MCF 10A (cell line): ENCODE results near the gene POLR3K. TPM values are rescaled to one million over a fixed set of nuclear protein-coding genes. Genes with fewer than 3 reads are reported as not detected.

Experiments
- BruUV-seq: library from RNA; stranded (reverse); fragments of 400-500 nt; replicated peaks from 2 replicates; lab custom pipeline; 2021; lab: Mats Ljungman, UMichigan
- CTCF ChIA-PET: fragments of 300-600 bp; sonication (Branson Sonifier 250); formaldehyde crosslinking; extraction: SDS; loops from one replicate; lab custom pipeline; 2021; ENCODE audit warnings: antibody characterized with exemption, inconsistent platforms; lab: Yijun Ruan, JAX
- POLR2A ChIA-PET: fragments of 300-600, 350-650 bp; sonication (Branson Sonifier 250); formaldehyde crosslinking; extraction: SDS; loops from one replicate; lab custom pipeline; 2020; ENCODE audit warnings: antibody characterized with exemption, inconsistent platforms; lab: Yijun Ruan, JAX
- DNase-seq: peaks from one replicate; pipeline ENCODE4 v3.0.0-alpha.2; 2018; ENCODE audit not compliant: unreplicated experiment
- H3K27ac Mint-ChIP-seq: one replicate; pipeline ENCODE4 v1.8.0; 2022; ENCODE audit warnings: mild to moderate bottlenecking, low read depth, mixed read lengths; ENCODE audit not compliant: unreplicated experiment
- H3K27me3 Mint-ChIP-seq: one replicate; pipeline ENCODE4 v1.8.0; 2022; ENCODE audit warnings: mixed read lengths; ENCODE audit not compliant: insufficient read depth, unreplicated experiment
- H3K36me3 Mint-ChIP-seq: one replicate; pipeline ENCODE4 v1.8.0; 2022; ENCODE audit warnings: mild to moderate bottlenecking, moderate library complexity, mixed read lengths; ENCODE audit not compliant: insufficient read depth, unreplicated experiment
- H3K4me1 Mint-ChIP-seq: one replicate; pipeline ENCODE4 v1.8.0; 2022; ENCODE audit warnings: mixed read lengths; ENCODE audit not compliant: insufficient read depth, unreplicated experiment
- H3K4me3 Mint-ChIP-seq: one replicate; pipeline ENCODE4 v1.8.0; 2022; ENCODE audit warnings: mild to moderate bottlenecking, moderate library complexity, mixed read lengths; ENCODE audit not compliant: unreplicated experiment
- H3K9me3 Mint-ChIP-seq: one replicate; pipeline ENCODE4 v1.8.0; 2022; ENCODE audit warnings: mixed read lengths; ENCODE audit not compliant: unreplicated experiment
- intact Hi-C: fragments of 100-400 bp; cut with micrococcal nuclease; formaldehyde crosslinking; loops from 2 replicates; pipeline ENCODE4 v1.14.1; 2022
- total RNA-seq: library from RNA; stranded (reverse); gene quantifications from 2 replicates; pipeline ENCODE4 v1.2.3, GENCODE V29; 2022
- TF ChIP-seq, protein P1 (sequence below): fragments of 200-600 bp; IDR thresholded peaks from one replicate; pipeline ENCODE4 v1.8.0; 2022; ENCODE audit warnings: antibody characterized with exemption, mild to moderate bottlenecking; ENCODE audit not compliant: unreplicated experiment

The POLR3K gene
- total RNA-seq, 1 experiment from 2014 or later: 19.2 TPM

- BruUV-seq: TSS peak; percentile 32
- intact Hi-C loops: no loop called here
- Mint-ChIP-seq H3K9me3 (no peaks in the 10 kb centered on the region), H3K36me3 (no peaks in the 10 kb centered on the region), H3K27ac (peak overlapping the region; percentile 31), H3K4me1 (peaks cover 23% of the 10 kb centered on the region), H3K4me3 (peak overlapping the region; percentile 71), H3K27me3 (no peaks in the 10 kb centered on the region)
- TF ChIP-seq, protein P1, sequence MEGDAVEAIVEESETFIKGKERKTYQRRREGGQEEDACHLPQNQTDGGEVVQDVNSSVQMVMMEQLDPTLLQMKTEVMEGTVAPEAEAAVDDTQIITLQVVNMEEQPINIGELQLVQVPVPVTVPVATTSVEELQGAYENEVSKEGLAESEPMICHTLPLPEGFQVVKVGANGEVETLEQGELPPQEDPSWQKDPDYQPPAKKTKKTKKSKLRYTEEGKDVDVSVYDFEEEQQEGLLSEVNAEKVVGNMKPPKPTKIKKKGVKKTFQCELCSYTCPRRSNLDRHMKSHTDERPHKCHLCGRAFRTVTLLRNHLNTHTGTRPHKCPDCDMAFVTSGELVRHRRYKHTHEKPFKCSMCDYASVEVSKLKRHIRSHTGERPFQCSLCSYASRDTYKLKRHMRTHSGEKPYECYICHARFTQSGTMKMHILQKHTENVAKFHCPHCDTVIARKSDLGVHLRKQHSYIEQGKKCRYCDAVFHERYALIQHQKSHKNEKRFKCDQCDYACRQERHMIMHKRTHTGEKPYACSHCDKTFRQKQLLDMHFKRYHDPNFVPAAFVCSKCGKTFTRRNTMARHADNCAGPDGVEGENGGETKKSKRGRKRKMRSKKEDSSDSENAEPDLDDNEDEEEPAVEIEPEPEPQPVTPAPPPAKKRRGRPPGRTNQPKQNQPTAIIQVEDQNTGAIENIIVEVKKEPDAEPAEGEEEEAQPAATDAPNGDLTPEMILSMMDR: no peak
- ChIA-PET POLR2A (interaction anchor here (0.7 to 2.4 kb wide), 6 partner anchors 16 to 353 kb away, joined by 3 to 10 read pairs (median 6); partner anchors contain the start of genes POLR3K and SNRNP25), CTCF (interaction anchor here (0.6 to 4.9 kb wide), 8 partner anchors 9 to 1020 kb away, joined by 3 to 56 read pairs (median 4); partner anchors contain the start of genes POLR3K and SNRNP25)
- DNase-seq: peak; percentile 47
Observed at GRCh38 chr16:71540-72401, 18.4 kb upstream of the POLR3K start.

GRCh38 chr16:71210-71539 is 17.8 kb upstream of the POLR3K start:
- BruUV-seq: no TSS peak

DNA sequence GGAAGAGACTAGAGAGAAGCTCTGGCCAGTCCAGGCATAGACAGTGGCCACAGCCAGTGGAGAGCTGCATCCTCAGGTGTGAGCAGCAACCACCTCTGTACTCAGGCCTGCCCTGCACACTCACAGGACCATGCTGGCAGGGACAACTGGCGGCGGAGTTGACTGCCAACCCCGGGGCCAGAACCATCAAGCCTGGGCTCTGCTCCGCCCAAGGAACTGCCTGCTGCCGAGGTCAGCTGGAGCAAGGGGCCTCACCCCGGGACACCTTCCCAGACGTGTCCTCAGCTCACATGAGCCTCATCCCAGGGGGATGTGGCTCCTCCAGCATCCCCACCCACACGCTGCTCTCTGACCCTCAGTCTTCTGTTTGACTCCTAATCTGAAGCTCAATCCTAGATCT is 15.8 kb upstream of the POLR3K start:
- TF ChIP-seq, protein P1: no peak
- Mint-ChIP-seq H3K27ac (no peak overlapping the region), H3K27me3 (no peaks in the 10 kb centered on the region), H3K4me1 (peaks cover 6% of the 10 kb centered on the region), H3K36me3 (no peaks in the 10 kb centered on the region), H3K9me3 (no peaks in the 10 kb centered on the region), H3K4me3 (no peak overlapping the region)
- no peak for DNase-seq
- BruUV-seq: no TSS peak
- ChIA-PET CTCF (interaction anchor here (0.9 to 4.9 kb wide), 4 partner anchors 15 to 293 kb away, joined by 3 to 56 read pairs (median 3); partner anchors contain the start of gene SNRNP25), POLR2A (interaction anchor here (0.9 to 1.9 kb wide), 3 partner anchors 8 to 23 kb away, joined by 3 to 7 read pairs (median 3); partner anchors contain the start of genes MPG, POLR3K and SNRNP25)
- intact Hi-C loops: no loop called here

More at GRCh38 chr16:71210-71539, 17.8 kb upstream of the POLR3K start:
- H3K4me3 Mint-ChIP-seq: peak overlapping the region; percentile 71
- H3K27ac Mint-ChIP-seq: peak overlapping the region; percentile 31
- TF ChIP-seq, protein P1: no peak
- no peaks in the 10 kb centered on the region for H3K9me3 Mint-ChIP-seq
- ChIA-PET CTCF (interaction anchor here (0.6 to 4.9 kb wide), 4 partner anchors 8 to 291 kb away, joined by 3 to 56 read pairs (median 6); partner anchors contain the start of genes POLR3K and SNRNP25), POLR2A (interaction anchor here (0.6 to 1.9 kb wide), 5 partner anchors 15 to 353 kb away, joined by 3 to 10 read pairs (median 4); partner anchors contain the start of genes POLR3K and SNRNP25)
- no peaks in the 10 kb centered on the region for H3K27me3 Mint-ChIP-seq
- H3K36me3 Mint-ChIP-seq: no peaks in the 10 kb centered on the region
- DNase-seq: no peak
- intact Hi-C loops: no loop called here
- peaks cover 17% of the 10 kb centered on the region for H3K4me1 Mint-ChIP-seq
